Measurements from ENCODE around the gene MRFAP1L1. TPM values are rescaled to one million over a fixed set of nuclear protein-coding genes. Genes with fewer than 3 reads are reported as not detected.

MRFAP1L1 gene
- total and polyA plus RNA-seq, 2 donors from 2014 or later = 57.1 to 69.1 TPM

DNA sequence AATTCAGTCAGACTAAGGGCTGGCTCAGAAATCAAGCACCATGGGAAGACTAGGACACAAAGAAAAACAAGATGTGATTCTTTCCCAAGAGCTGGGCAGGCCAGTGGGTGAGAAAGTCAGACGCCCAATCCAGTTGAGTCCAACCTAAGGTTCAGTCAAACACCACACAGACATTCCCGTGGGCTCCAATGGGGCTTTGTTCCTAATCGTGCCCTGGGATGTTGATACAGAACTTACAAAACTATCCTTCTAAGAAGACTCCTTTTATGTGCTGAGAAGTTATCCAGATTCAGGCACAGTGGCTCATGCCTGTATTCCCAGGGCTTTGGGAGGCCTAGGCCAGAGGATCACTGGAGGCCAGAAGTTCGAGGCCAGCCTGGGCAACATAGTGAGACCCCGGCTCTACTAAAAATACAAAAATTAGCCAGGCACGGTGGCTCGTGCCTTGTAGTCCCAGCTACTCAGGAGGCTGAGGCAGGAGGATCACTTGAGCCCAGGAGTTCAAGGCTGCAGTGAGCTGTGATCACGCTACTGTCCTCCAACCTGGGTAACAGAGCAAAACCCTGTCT, 10.0 kb upstream of the MRFAP1L1 start:
- no peak overlapping the region for H3K9ac ChIP-seq (ENCODE audit: low read length in 3 of 3)
- TF ChIP-seq, protein P1, sequence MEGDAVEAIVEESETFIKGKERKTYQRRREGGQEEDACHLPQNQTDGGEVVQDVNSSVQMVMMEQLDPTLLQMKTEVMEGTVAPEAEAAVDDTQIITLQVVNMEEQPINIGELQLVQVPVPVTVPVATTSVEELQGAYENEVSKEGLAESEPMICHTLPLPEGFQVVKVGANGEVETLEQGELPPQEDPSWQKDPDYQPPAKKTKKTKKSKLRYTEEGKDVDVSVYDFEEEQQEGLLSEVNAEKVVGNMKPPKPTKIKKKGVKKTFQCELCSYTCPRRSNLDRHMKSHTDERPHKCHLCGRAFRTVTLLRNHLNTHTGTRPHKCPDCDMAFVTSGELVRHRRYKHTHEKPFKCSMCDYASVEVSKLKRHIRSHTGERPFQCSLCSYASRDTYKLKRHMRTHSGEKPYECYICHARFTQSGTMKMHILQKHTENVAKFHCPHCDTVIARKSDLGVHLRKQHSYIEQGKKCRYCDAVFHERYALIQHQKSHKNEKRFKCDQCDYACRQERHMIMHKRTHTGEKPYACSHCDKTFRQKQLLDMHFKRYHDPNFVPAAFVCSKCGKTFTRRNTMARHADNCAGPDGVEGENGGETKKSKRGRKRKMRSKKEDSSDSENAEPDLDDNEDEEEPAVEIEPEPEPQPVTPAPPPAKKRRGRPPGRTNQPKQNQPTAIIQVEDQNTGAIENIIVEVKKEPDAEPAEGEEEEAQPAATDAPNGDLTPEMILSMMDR (IDR thresholded peaks at IDR 0.05; ENCODE audit: borderline replicate concordance, extremely low read depth, insufficient read depth) = no peak
- H3K27ac ChIP-seq (ENCODE audit: low read depth in 2 of 2, low read length in 2 of 2) = no peak overlapping the region
- no peak for DNase-seq
- H3K4me1 ChIP-seq (ENCODE audit: control insufficient read depth in 2 of 3, insufficient read depth in 2 of 3, low read depth in 1 of 3, low read length in 3 of 3) = peaks cover 0 to 14% (median 10%) of the 10 kb centered on the region in 3 donors
- H3K4me3 ChIP-seq (ENCODE audit: low read length in 3 of 3) = no peak overlapping the region
- intact Hi-C loops (cut with DNase I) = loop anchor here (10.0 kb wide), 1 partner anchor 355 kb away; no protein-coding TSS in a partner anchor
- FAIRE-seq = no peak
- no peaks in the 10 kb centered on the region for H3K9me3 ChIP-seq (ENCODE audit: control insufficient read depth in 2 of 3, insufficient read depth in 1 of 3, low read length in 3 of 3)
- no peaks in the 10 kb centered on the region for H3K27me3 ChIP-seq (ENCODE audit: control insufficient read depth, insufficient read depth, low read length)
- no peaks in the 10 kb centered on the region for H3K36me3 ChIP-seq (ENCODE audit: control insufficient read depth in 2 of 3, insufficient read depth in 3 of 3, low read length in 3 of 3)

DNA sequence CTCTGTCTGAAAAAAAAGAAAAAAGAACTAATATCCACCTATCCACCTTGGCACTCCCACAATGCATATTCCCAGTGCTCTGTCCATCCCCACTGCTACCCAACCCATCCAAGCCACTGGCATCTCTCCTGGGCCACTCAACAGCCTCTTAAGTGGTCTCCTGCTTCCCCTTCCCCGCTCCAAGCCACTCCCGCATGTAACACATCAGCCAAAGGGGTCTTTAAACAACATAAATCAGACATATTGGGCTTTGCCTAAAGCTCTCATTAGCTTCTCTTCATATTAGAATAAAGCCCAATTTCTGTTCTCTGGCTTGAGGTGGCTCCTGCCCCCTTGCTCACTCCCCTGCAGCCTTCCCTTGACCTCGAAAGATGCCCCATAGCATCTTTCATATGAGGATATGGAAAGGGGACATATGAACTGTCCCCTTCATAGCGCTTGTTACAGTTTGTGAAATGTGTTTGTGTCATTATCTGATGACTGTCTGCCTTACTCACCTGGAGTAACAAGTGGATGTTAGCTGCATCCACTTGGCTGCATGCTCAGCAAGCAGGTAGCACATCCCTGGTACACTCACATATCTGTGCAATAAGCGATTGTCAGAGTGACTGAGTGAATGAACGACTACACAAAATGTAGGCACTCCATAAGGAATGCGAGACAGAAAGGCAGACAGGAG, 9.4 kb upstream of the MRFAP1L1 start:
- no peaks in the 10 kb centered on the region for H3K36me3 ChIP-seq (ENCODE audit: control insufficient read depth in 2 of 3, insufficient read depth in 3 of 3, low read length in 3 of 3)
- DNase-seq (no peak), FAIRE-seq (no peak)
- TF ChIP-seq, protein P1 (IDR thresholded peaks at IDR 0.05; ENCODE audit: borderline replicate concordance, extremely low read depth, insufficient read depth) = no peak
- no peak overlapping the region for H3K4me3 ChIP-seq (ENCODE audit: low read length in 3 of 3)
- intact Hi-C loops (cut with DNase I) = loop anchor here (10.0 kb wide), 1 partner anchor 356 kb away; no protein-coding TSS in a partner anchor
- no peak overlapping the region for H3K27ac ChIP-seq (ENCODE audit: low read depth in 2 of 2, low read length in 2 of 2)
- H3K4me1 ChIP-seq (ENCODE audit: control insufficient read depth in 2 of 3, insufficient read depth in 2 of 3, low read depth in 1 of 3, low read length in 3 of 3) = peaks cover 0 to 14% (median 10%) of the 10 kb centered on the region in 3 donors
- H3K9ac ChIP-seq (ENCODE audit: low read length in 3 of 3) = no peak overlapping the region
- no peaks in the 10 kb centered on the region for H3K9me3 ChIP-seq (ENCODE audit: control insufficient read depth in 2 of 3, insufficient read depth in 1 of 3, low read length in 3 of 3)
- H3K27me3 ChIP-seq (ENCODE audit: control insufficient read depth, insufficient read depth, low read length) = no peaks in the 10 kb centered on the region

DNA sequence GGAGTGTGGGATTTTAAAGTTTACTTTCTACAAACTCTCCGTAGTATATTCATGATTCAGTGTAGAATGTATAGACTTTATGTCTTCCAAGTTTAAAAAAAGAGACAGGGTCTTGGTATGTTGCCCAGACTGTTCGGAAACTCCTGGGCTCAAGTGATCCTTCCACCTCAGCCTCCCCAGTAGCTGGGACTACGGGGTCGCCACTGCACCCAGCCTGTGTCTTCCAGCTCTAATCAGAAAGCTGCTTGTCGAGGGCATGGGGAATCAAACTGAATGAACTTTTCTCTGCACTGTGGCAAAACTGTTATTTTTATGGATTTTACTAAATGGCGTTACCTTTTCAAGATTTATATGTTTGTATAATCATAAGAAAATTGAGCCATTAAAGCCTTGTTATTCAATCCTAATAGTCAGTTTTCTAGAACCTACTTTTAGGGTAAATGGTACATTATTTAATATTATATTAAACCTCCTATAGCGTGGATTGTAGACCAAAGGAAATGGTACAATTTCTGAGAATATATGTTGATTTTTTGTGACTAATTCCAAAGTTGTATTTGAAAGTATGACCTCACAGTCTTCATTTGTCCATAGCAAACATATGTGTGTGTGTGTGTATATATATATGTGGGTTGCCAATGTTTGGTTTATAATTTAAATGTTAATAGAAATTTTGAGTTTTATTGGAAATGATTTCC, 7.4 kb upstream of the MRFAP1L1 start:
- H3K27me3 ChIP-seq (ENCODE audit: control insufficient read depth, insufficient read depth, low read length) = no peaks in the 10 kb centered on the region
- DNase-seq (no peak), FAIRE-seq (no peak)
- H3K4me3 ChIP-seq (ENCODE audit: low read length in 3 of 3) = peak overlapping the region; percentile 65 to 88 (median 78)
- no peaks in the 10 kb centered on the region for H3K36me3 ChIP-seq (ENCODE audit: control insufficient read depth in 2 of 3, insufficient read depth in 3 of 3, low read length in 3 of 3)
- intact Hi-C loops (cut with DNase I) = loop anchor here (10.0 kb wide), 1 partner anchor 358 kb away; no protein-coding TSS in a partner anchor
- no peaks in the 10 kb centered on the region for H3K9me3 ChIP-seq (ENCODE audit: control insufficient read depth in 2 of 3, insufficient read depth in 1 of 3, low read length in 3 of 3)
- TF ChIP-seq, protein P1 (IDR thresholded peaks at IDR 0.05; ENCODE audit: borderline replicate concordance, extremely low read depth, insufficient read depth) = no peak
- peaks cover 0 to 14% (median 10%) of the 10 kb centered on the region in 3 donors for H3K4me1 ChIP-seq (ENCODE audit: control insufficient read depth in 2 of 3, insufficient read depth in 2 of 3, low read depth in 1 of 3, low read length in 3 of 3)
- peak overlapping the region; percentile 62 to 81 (median 65) for H3K9ac ChIP-seq (ENCODE audit: low read length in 3 of 3)
- H3K27ac ChIP-seq (ENCODE audit: low read depth in 2 of 2, low read length in 2 of 2) = no peak overlapping the region

Data from kidney (tissue), 14 donors.